NT2/D1 (cell line): ENCODE measurements around the gene CSE1L.

Experiments used
- SUZ12 ChIP-seq: IDR thresholded peaks from 2 replicates; pipeline ENCODE4 v1.6.1; 2011; ENCODE audit not compliant: insufficient read length, insufficient read depth; ENCODE audit errors: extremely low read depth
- YY1 ChIP-seq: IDR thresholded peaks from 2 replicates; pipeline ENCODE4 v1.6.1; 2011; ENCODE audit not compliant: insufficient read length, insufficient read depth
- ZNF274 ChIP-seq: IDR thresholded peaks from 2 replicates; pipeline ENCODE4 v1.6.1; 2011; ENCODE audit warnings: mild to moderate bottlenecking, low read depth, low read length

DNA sequence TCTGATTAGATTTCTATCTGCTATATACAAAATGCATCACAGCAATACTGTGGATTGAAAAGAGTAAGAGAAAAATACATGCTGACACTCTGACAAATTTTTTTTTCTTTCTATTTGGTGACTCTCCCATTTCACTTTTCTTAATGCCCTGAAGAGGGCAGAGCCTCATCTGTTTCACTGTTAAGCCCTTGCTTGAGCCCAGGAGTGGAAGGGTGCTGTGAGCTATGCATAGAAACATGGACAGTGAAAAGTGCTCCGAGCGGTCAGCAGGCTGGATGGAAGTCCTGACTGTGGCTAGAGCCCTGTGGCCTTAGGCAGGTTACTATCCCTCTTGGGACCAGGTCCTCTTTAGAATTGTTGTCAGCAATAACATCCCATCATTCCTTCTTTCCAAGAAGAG, 17.4 kb upstream of the CSE1L start:
- TF ChIP-seq YY1 (no peak), ZNF274 (no peak), SUZ12 (no peak)
